Ecto neural progenitor cell (in vitro differentiated cells): Measurements from ENCODE around the gene ZNF649.

Experiments
- DNase-seq: peaks from one replicate; pipeline ENCODE4 v3.0.0-alpha.2; 2018; ENCODE audit warnings: low spot score

Gene ZNF649

GRCh38 chr19:51887522-51888498 is 17.0 kb downstream of the ZNF649 start, which contains the start of gene ZNF577:
TSS of gene ZNF577 (minus strand) at chr19:51887951. CDS start at chr19:51880382, 7,569 bp downstream.
- DNase-seq, result peak; percentile 86

GRCh38 chr19:51884713-51885112 is 20.1 kb downstream of the ZNF649 start:
- no peak for DNase-seq

- no peak for DNase-seq
These were observed 22.3 kb downstream of the ZNF649 start for GRCh38 chr19:51882518-51882917.

- DNase-seq, result no peak
These were observed 31.7 kb downstream of the ZNF649 start for GRCh38 chr19:51873097-51873496.

- DNase-seq, result no peak
These were observed 42.8 kb downstream of the ZNF649 start for GRCh38 chr19:51861870-51862622.
